Fibroblast of peridontal ligament (primary cell): ENCODE results near the gene SAMD5.

Experiments
- DNase-seq: peaks from one replicate; pipeline ENCODE4 v3.0.0-alpha.2; 2010; ENCODE audit errors: extremely low read depth

Gene SAMD5

GRCh38 chr6:147618927-147619326 lies 110.4 kb downstream of the SAMD5 start:
- DNase-seq, result no peak
